ENCODE data around the gene HECTD2.
"Not testable (repeated sequence)": the region's sequence is repeated elsewhere in the genome, so short reads cannot be mapped to it uniquely, and the experiment has no call there.

HECTD2 gene

GRCh38 chr10:91412354-91413087 is 2.4 kb downstream of the HECTD2 start:
- DNase-seq (ENCODE audit: low read depth in 2 of 2): no peak

- DNase-seq (ENCODE audit: low read depth in 2 of 2): no peak
These were observed 5.7 kb downstream of the HECTD2 start for GRCh38 chr10:91415816-91416215.

GRCh38 chr10:91416339-91416855 is 6.3 kb downstream of the HECTD2 start:
- DNase-seq (ENCODE audit: low read depth in 2 of 2): no peak

GRCh38 chr10:91418416-91418815 is 8.3 kb downstream of the HECTD2 start:
- no peak for DNase-seq (ENCODE audit: low read depth in 2 of 2)

GRCh38 chr10:91420868-91421267 is 10.7 kb downstream of the HECTD2 start:
- DNase-seq (ENCODE audit: low read depth in 2 of 2): no peak

GRCh38 chr10:91422915-91423314 is 12.8 kb downstream of the HECTD2 start:
- DNase-seq (ENCODE audit: low read depth in 2 of 2): no peak

GRCh38 chr10:91424016-91424415 is 13.9 kb downstream of the HECTD2 start:
- DNase-seq (ENCODE audit: low read depth in 2 of 2): no peak

GRCh38 chr10:91432175-91432574 is 22.0 kb downstream of the HECTD2 start:
- no peak for DNase-seq (ENCODE audit: low read depth in 2 of 2)

GRCh38 chr10:91433620-91434019 is 23.5 kb downstream of the HECTD2 start:
- no peak for DNase-seq (ENCODE audit: low read depth in 2 of 2)

- no peak for DNase-seq (ENCODE audit: low read depth in 2 of 2)
These were observed 23.9 kb downstream of the HECTD2 start for GRCh38 chr10:91434041-91434440.

- DNase-seq (ENCODE audit: low read depth in 2 of 2): no peak
These were observed 25.1 kb downstream of the HECTD2 start for GRCh38 chr10:91435241-91435640.

GRCh38 chr10:91438228-91438627 is 28.1 kb downstream of the HECTD2 start:
- not testable (repeated sequence) for DNase-seq (ENCODE audit: low read depth in 2 of 2)

- no peak for DNase-seq (ENCODE audit: low read depth in 2 of 2)
These were observed 34.4 kb downstream of the HECTD2 start for GRCh38 chr10:91444211-91445182.

- no peak for DNase-seq (ENCODE audit: low read depth in 2 of 2)
These were observed 41.9 kb downstream of the HECTD2 start for GRCh38 chr10:91452063-91452462.

GRCh38 chr10:91453535-91453934 is 43.4 kb downstream of the HECTD2 start:
- DNase-seq (ENCODE audit: low read depth in 2 of 2): no peak

GRCh38 chr10:91455135-91455534 is 45.0 kb downstream of the HECTD2 start:
- not testable (repeated sequence) for DNase-seq (ENCODE audit: low read depth in 2 of 2)

- no peak for DNase-seq (ENCODE audit: low read depth in 2 of 2)
These were observed 50.5 kb downstream of the HECTD2 start for GRCh38 chr10:91460681-91461080.

- no peak for DNase-seq (ENCODE audit: low read depth in 2 of 2)
These were observed 52.3 kb downstream of the HECTD2 start for GRCh38 chr10:91462423-91462822.

- DNase-seq (ENCODE audit: low read depth in 2 of 2): no peak
These were observed 54.4 kb downstream of the HECTD2 start for GRCh38 chr10:91464500-91464899.

GRCh38 chr10:91465261-91465660 is 55.1 kb downstream of the HECTD2 start:
- no peak for DNase-seq (ENCODE audit: low read depth in 2 of 2)

- DNase-seq (ENCODE audit: low read depth in 2 of 2): no peak
These were observed 57.0 kb downstream of the HECTD2 start for GRCh38 chr10:91467114-91467513.

- no peak for DNase-seq (ENCODE audit: low read depth in 2 of 2)
These were observed 61.5 kb downstream of the HECTD2 start for GRCh38 chr10:91471602-91472001.

GRCh38 chr10:91472911-91473310 is 62.8 kb downstream of the HECTD2 start:
- no peak for DNase-seq (ENCODE audit: low read depth in 2 of 2)

Data from stimulated activated CD8-positive, alpha-beta memory T cell treated with anti-CD3 and anti-CD28 coated beads, Interleukin-15, amount 100 ng/mL, for 48 hours (primary cell).